Right lobe of liver (tissue), 6 donors: ENCODE results near the gene GRB2. TPM values are rescaled to one million over a fixed set of nuclear protein-coding genes. Genes with fewer than 3 reads are reported as not detected.

Experiments
- ATAC-seq, 4 donors: fragments of 200-7000 bp; cut with Tn5 transposase; one replicate each; pipeline ENCODE4 v1.9.1; 2020; ENCODE audit warnings: mild to moderate bottlenecking in 4 of 4, moderate library complexity in 4 of 4
- DNase-seq, 3 donors: peaks; one replicate each; pipeline ENCODE4 v3.0.0-alpha.2; 2020
- H3K27ac ChIP-seq, 3 donors: fragments of 200-600 bp; one replicate each; pipeline ENCODE4 v1.8.0; 2022
- H3K27me3 ChIP-seq, 2 donors: fragments of 200-600 bp; one replicate each; pipeline ENCODE4 v1.8.0; 2022
- H3K36me3 ChIP-seq, 4 donors: fragments of 200-600 bp; sonication (generic) in 1 of 4; one replicate each; pipeline versions ENCODE4 v1.5.1 to v1.8.0; 2017 to 2022; ENCODE audit warnings: control low read depth in 1 of 4
- H3K4me1 ChIP-seq, 4 donors: fragments of 200-600 bp; sonication (generic) in 1 of 4; one replicate each; pipeline versions ENCODE4 v1.5.1 to v1.8.0; 2017 to 2022; ENCODE audit warnings: control low read depth in 1 of 4
- H3K4me3 ChIP-seq, 3 donors: fragments of 200-600 bp; one replicate each; pipeline ENCODE4 v1.8.0; 2022
- H3K9me3 ChIP-seq, 4 donors: fragments of 200-600 bp; sonication (generic) in 1 of 4; one replicate each; pipeline versions ENCODE4 v1.5.1 to v1.8.0; 2017 to 2022; ENCODE audit warnings: control low read depth in 1 of 4
- CTCF ChIP-seq, 4 donors: fragments of 200-600 bp in 3 of 4; fragments of 450-650 bp in 1 of 4; IDR thresholded peaks; one replicate each; pipeline versions ENCODE4 v1.5.1 to v1.8.0; 2016 to 2022; ENCODE audit warnings: antibody characterized with exemption in 4 of 4, mild to moderate bottlenecking in 2 of 4
- POLR2A ChIP-seq: fragments of 450-650 bp; IDR thresholded peaks from one replicate; pipeline ENCODE4 v1.6.1; 2017; ENCODE audit warnings: antibody characterized with exemption, mild to moderate bottlenecking
- WGBS: methylation state at CpG from one replicate; pipeline ENCODE4 v1.1.6; 2018; ENCODE audit warnings: low coverage, low lambda C conversion rate; ENCODE audit not compliant: insufficient coverage; ENCODE audit errors: missing lambda C conversion rate; 5-methylcytosine and 5-hydroxymethylcytosine counted together
- intact Hi-C, 2 donors: fragments of 100-400 bp; cut with DNase I; formaldehyde crosslinking; loops; one replicate each; pipeline versions ENCODE4 v1.11.2 to v1.14.1; 2022
- total RNA-seq, 6 experiments: library from RNA; depleted of rRNA in 2 of 6; stranded (reverse); fragments of >200 nt in 2 of 6; fragmentation: NEBNext Ultra II Directional in 3 of 6; extraction: Animal tissue kit (Norgen Biotek cat#: 25700) in 3 of 6; gene quantifications; one replicate each; pipeline versions ENCODE4 v1.1.0 to v1.2.4, GENCODE V29; 2016 to 2023
- donor health status: DM: no; HTN: yes; CAD: no.
- donor health status: DM: no; HTN: no; CAD: no.
- donor health status: DM: no; HTN: no; CAD: no.
- donor health status: DM: no; HTN: yes; CAD: no.
- donor health status: DM: no; HTN: yes; CAD: no.

Gene GRB2
- total RNA-seq, 6 experiments from 2014 or later: 42.4 to 70.5 (median 53.8) TPM

GRCh38 chr17:75340631-75341030 lies 64.8 kb downstream of the GRB2 start:
- no peaks in the 10 kb centered on the region for H3K36me3 ChIP-seq
- no peak for ATAC-seq
- no peaks in the 10 kb centered on the region for H3K9me3 ChIP-seq
- no peak for DNase-seq
- TF ChIP-seq CTCF (IDR thresholded peaks at IDR 0.05) (no peak), POLR2A (no peak)
- no peak overlapping the region for H3K4me3 ChIP-seq
- WGBS: 59% methylated on average over 5 of the region's 5 CpGs
- H3K27ac ChIP-seq: no peak overlapping the region
- intact Hi-C loops: no loop called here
- no peaks in the 10 kb centered on the region for H3K27me3 ChIP-seq
- H3K4me1 ChIP-seq: peaks cover 0 to 13% (median 2%) of the 10 kb centered on the region in 4 donors

- no peaks in the 10 kb centered on the region for H3K27me3 ChIP-seq
- WGBS: 100% methylated on average over 3 of the region's 3 CpGs
- intact Hi-C loops: no loop called here
- H3K36me3 ChIP-seq: no peaks in the 10 kb centered on the region
- no peak overlapping the region for H3K4me3 ChIP-seq
- no peak for TF ChIP-seq CTCF (IDR thresholded peaks at IDR 0.05)
- TF ChIP-seq POLR2A: no peak
- no peaks in the 10 kb centered on the region for H3K9me3 ChIP-seq
- DNase-seq (no peak), ATAC-seq (no peak)
- no peak overlapping the region for H3K27ac ChIP-seq
- H3K4me1 ChIP-seq: peaks cover 0 to 9% (median 0%) of the 10 kb centered on the region in 4 donors
Observed at GRCh38 chr17:75339971-75340370, 65.5 kb downstream of the GRB2 start.

DNA sequence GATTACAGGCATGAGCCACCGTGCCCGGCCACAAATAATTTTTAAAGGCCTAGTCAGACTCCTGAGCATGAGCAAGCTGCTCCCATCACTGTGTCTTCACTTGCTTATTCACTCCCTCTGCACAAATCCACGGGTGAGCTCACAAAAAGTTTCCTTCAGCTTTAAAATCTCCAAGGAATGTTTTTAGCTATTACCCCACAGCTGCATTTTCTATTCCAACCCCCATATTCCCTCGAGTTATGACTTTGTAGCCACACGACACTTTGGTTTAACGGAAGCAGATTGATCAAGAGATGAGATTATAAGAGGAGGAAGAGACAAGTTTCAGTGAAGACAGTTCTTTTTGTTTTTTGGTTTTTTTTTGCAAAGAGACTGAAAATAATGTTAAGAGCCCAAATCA lies 67.1 kb downstream of the GRB2 start:
- no peak overlapping the region for H3K27ac ChIP-seq
- ATAC-seq (no peak), DNase-seq (peak in 1 of 3 donors; percentile 8)
- H3K4me1 ChIP-seq: peaks cover 0 to 7% (median 0%) of the 10 kb centered on the region in 4 donors
- 57% methylated on average over 5 of the region's 6 CpGs for WGBS
- intact Hi-C loops: no loop called here
- H3K9me3 ChIP-seq: no peaks in the 10 kb centered on the region
- no peaks in the 10 kb centered on the region for H3K27me3 ChIP-seq
- no peaks in the 10 kb centered on the region for H3K36me3 ChIP-seq
- TF ChIP-seq CTCF (IDR thresholded peaks at IDR 0.05) (no peak), POLR2A (no peak)
- H3K4me3 ChIP-seq: no peak overlapping the region

DNA sequence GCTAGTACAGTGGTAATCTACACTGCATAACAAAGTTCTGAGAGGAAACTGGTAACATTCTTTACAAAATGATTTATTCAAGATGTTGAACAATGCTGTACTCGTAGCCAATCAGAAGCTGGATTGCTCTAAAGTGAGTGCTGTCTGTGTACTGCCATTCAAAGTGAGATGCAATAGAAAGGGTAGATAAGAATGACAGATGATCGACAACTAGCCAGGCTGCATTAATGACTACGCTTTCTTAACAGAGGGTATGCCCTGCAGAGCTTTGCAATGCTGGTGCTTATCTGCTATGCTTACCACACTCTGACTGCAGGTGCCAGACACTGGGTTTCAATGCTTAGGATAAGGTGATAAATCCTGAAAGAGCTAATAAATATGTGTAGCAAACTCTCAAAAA lies 70.2 kb downstream of the GRB2 start:
- no peak overlapping the region for H3K27ac ChIP-seq
- peaks cover 0 to 3% (median 0%) of the 10 kb centered on the region in 4 donors for H3K36me3 ChIP-seq
- TF ChIP-seq CTCF (IDR thresholded peaks at IDR 0.05): no peak
- H3K4me1 ChIP-seq: peaks cover 0 to 3% (median 0%) of the 10 kb centered on the region in 4 donors
- H3K9me3 ChIP-seq: no peaks in the 10 kb centered on the region
- WGBS: 84% methylated on average over 3 of the region's 3 CpGs
- no peak for ATAC-seq
- no peaks in the 10 kb centered on the region for H3K27me3 ChIP-seq
- no peak overlapping the region for H3K4me3 ChIP-seq
- intact Hi-C loops: no loop called here
- DNase-seq: no peak

DNA sequence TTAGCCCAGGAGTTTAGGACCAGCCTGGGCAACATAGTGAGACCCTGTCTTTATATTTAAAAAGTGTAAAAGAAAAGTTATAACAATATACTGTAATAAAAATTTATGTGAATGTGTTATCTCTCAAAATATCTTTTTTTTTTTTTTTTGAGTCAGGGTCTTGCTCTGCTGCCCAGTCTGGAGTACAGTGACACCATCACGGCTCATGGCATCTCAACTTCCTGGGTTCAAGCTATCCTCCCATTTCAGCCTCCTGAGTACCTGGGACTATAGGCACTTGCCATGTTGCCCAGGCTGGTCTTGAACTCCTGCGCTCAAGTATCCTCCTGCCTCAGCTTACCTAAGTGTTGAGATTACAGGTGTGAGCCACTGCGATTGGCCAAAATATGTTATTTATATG lies 70.8 kb downstream of the GRB2 start:
- intact Hi-C loops: no loop called here

More for the DNA sequence above, 70.8 kb downstream of the GRB2 start:
- Histone ChIP-seq H3K27ac (no peak overlapping the region), H3K4me1 (peaks cover 0 to 3% (median 0%) of the 10 kb centered on the region in 4 donors), H3K27me3 (no peaks in the 10 kb centered on the region), H3K36me3 (peaks cover 0 to 3% (median 0%) of the 10 kb centered on the region in 4 donors), H3K9me3 (no peaks in the 10 kb centered on the region), H3K4me3 (no peak overlapping the region)
- no peak for TF ChIP-seq CTCF (IDR thresholded peaks at IDR 0.05)
- TF ChIP-seq POLR2A: no peak
- 100% methylated on average over 1 of the region's 3 CpGs for WGBS
- ATAC-seq: no peak
- no peak for DNase-seq
